Measurements from ENCODE around the gene SATB2. TPM values are rescaled to one million over a fixed set of nuclear protein-coding genes. Genes with fewer than 3 reads are reported as not detected.

Gene SATB2
- total RNA-seq, 1 experiment from 2014 or later = 13.8 TPM

DNA sequence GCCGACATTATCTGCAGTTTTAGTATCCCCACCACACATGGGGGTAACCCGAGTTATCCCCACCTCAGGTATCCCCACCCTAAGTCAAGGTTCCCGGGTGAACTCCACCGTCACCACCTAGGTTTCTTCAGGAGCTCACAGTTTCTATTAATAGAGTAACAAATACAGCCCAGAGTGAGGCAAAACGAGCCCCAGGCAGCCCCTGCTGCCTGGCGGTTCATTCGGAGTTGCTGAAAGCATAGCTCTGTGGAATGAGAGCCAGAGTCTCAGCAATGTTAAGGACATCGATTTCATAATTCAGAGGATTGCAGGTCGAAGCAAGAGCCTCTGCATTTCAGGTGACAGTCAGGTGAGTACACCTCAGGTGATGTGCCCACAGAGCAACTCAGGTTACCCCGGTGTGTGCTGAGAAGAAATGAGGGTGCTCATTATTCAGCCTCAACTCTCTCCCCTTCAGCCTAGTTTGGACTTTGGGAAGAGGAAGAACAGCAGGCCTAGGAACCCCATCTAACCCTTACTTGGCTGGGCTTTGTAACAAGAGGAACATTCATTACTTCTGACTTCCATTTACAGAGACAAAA is 10.7 kb downstream of the SATB2 start:
- H2AFZ ChIP-seq (ENCODE audit: low read depth, low read length, poor library complexity, severe bottlenecking) = no peak overlapping the region
- H3K4me3 ChIP-seq (replicated peaks in 1 of 2; ENCODE audit: low read depth in 1 of 2, low read length in 2 of 2) = no peak overlapping the region
- RAD21 ChIA-PET (ENCODE audit: low non-redundant PET in 1 of 2, low total read pairs in 2 of 2, uncharacterized antibody in 2 of 2, unreplicated experiment in 2 of 2) = no interaction called here
- POLR2A ChIA-PET = no interaction called here
- H3K79me2 ChIP-seq (ENCODE audit: insufficient read depth, low read length) = peaks cover 42% of the 10 kb centered on the region
- no peaks in the 10 kb centered on the region for H4K20me1 ChIP-seq (ENCODE audit: insufficient read depth)
- H3K9me3 ChIP-seq (ENCODE audit: control insufficient read depth in 1 of 2, insufficient read depth in 1 of 2, low read depth in 1 of 2, low read length in 2 of 2) = no peaks in the 10 kb centered on the region
- TF ChIP-seq EZH2 (IDR thresholded peaks at IDR 0.05) = no peak
- no peak for TF ChIP-seq SRF (IDR thresholded peaks at IDR 0.05; ENCODE audit: low read depth)
- TF ChIP-seq POLR2AphosphoS5 (IDR thresholded peaks at IDR 0.05; ENCODE audit: low read depth, low read length) = no peak
- no peak for TF ChIP-seq POLR2A (IDR thresholded peaks at IDR 0.05; ENCODE audit: borderline replicate concordance, extremely low read depth, insufficient read depth, insufficient read length)
- no peak for TF ChIP-seq ELF1 (IDR thresholded peaks at IDR 0.05; ENCODE audit: borderline replicate concordance, low read depth)
- TF ChIP-seq EZH2phosphoT487 (IDR thresholded peaks at IDR 0.05; ENCODE audit: borderline replicate concordance) = no peak
- TF ChIP-seq YY1 (IDR thresholded peaks at IDR 0.05; ENCODE audit: extremely low read depth, insufficient replicate concordance, low read depth, low read length) = no peak
- TF ChIP-seq CBX3 (IDR thresholded peaks at IDR 0.05; ENCODE audit: low read depth) = no peak
- TF ChIP-seq JUND (IDR thresholded peaks at IDR 0.05) = no peak
- TF ChIP-seq RAD21 (IDR thresholded peaks at IDR 0.05; ENCODE audit: low read depth) = no peak
- no peak for TF ChIP-seq ZBTB33 (IDR thresholded peaks at IDR 0.05; ENCODE audit: extremely low read depth, insufficient replicate concordance, low read length)
- TF ChIP-seq, protein P1, sequence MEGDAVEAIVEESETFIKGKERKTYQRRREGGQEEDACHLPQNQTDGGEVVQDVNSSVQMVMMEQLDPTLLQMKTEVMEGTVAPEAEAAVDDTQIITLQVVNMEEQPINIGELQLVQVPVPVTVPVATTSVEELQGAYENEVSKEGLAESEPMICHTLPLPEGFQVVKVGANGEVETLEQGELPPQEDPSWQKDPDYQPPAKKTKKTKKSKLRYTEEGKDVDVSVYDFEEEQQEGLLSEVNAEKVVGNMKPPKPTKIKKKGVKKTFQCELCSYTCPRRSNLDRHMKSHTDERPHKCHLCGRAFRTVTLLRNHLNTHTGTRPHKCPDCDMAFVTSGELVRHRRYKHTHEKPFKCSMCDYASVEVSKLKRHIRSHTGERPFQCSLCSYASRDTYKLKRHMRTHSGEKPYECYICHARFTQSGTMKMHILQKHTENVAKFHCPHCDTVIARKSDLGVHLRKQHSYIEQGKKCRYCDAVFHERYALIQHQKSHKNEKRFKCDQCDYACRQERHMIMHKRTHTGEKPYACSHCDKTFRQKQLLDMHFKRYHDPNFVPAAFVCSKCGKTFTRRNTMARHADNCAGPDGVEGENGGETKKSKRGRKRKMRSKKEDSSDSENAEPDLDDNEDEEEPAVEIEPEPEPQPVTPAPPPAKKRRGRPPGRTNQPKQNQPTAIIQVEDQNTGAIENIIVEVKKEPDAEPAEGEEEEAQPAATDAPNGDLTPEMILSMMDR (IDR thresholded peaks at IDR 0.05 in 2 of 3, conservative IDR thresholded peaks at IDR 0.05 in 1 of 3; ENCODE audit: borderline replicate concordance in 1 of 3, insufficient read depth in 1 of 3, low read depth in 2 of 3, low read length in 2 of 3) = no peak
- TF ChIP-seq MAX (IDR thresholded peaks at IDR 0.05) = no peak
- TF ChIP-seq SP1 (IDR thresholded peaks at IDR 0.05; ENCODE audit: low read depth) = no peak
- no peak for TF ChIP-seq ATF3 (IDR thresholded peaks at IDR 0.05)
- no peak for DNase-seq (ENCODE audit: low read depth, low spot score)
- no peak overlapping the region for H3K27ac ChIP-seq (ENCODE audit: low read depth, low read length)
- H3K36me3 ChIP-seq (ENCODE audit: control insufficient read depth in 1 of 2, insufficient read depth in 2 of 2, low read length in 2 of 2) = peaks cover 2% of the 10 kb centered on the region in 2 experiments; a peak in 2 of 4 replicates
- no peak for ATAC-seq
- BruUV-seq (replicated peaks) = no TSS peak
- no peak overlapping the region for H3K4me2 ChIP-seq (ENCODE audit: low read length)
- no peaks in the 10 kb centered on the region for H3K27me3 ChIP-seq (ENCODE audit: insufficient read depth, low read length)
- H3K9ac ChIP-seq (ENCODE audit: low read length) = no peak overlapping the region
- CTCF ChIA-PET = no interaction called here
- no peaks in the 10 kb centered on the region for H3K9me2 ChIP-seq (ENCODE audit: insufficient read depth)
- intact Hi-C loops (cut with micrococcal nuclease) = no loop called here
- peaks cover 0 to 3% of the 10 kb centered on the region in 2 experiments; a peak in 2 of 4 replicates for H3K4me1 ChIP-seq (ENCODE audit: control insufficient read depth in 1 of 2, insufficient read depth in 2 of 2, low read length in 2 of 2)

Measured in HCT116 (cell line).